CD14-positive monocyte (primary cell): ENCODE measurements around the gene TSPAN5. TPM values are rescaled to one million over a fixed set of nuclear protein-coding genes. Genes with fewer than 3 reads are reported as not detected.

Source experiments
- DNase-seq, 3 donors: peaks; one replicate each; pipeline ENCODE4 v3.0.0-alpha.2; 2011 to 2022
- H2AFZ ChIP-seq: 2 replicates; pipeline ENCODE4 v1.6.0; 2012; ENCODE audit warnings: mild to moderate bottlenecking, low read depth, low read length, inconsistent platforms; ENCODE audit not compliant: insufficient read depth, poor library complexity, severe bottlenecking
- H3K27ac ChIP-seq, 2 donors: 1 replicate in 1 of 2; 2 replicates in 1 of 2; pipeline ENCODE4 v1.5.1; 2012 to 2013; ENCODE audit warnings: low read length in 2 of 2, control low read depth in 1 of 2, inconsistent platforms in 1 of 2, low read depth in 1 of 2, mild to moderate bottlenecking in 1 of 2
- H3K27me3 ChIP-seq, 2 donors: one replicate each; pipeline versions ENCODE4 v1.6.0 to v1.6.1; 2011 to 2013; ENCODE audit warnings: low read length in 2 of 2; ENCODE audit not compliant: control insufficient read depth in 2 of 2, insufficient read depth in 2 of 2
- H3K36me3 ChIP-seq, 2 donors: replicated peaks in 1 of 2; 1 replicate in 1 of 2; 2 replicates in 1 of 2; pipeline versions ENCODE4 v1.5.1 to v1.6.1; 2012 to 2013; ENCODE audit warnings: low read length in 2 of 2, control low read depth in 1 of 2, inconsistent platforms in 1 of 2, mild to moderate bottlenecking in 1 of 2; ENCODE audit not compliant: insufficient read depth in 2 of 2, control insufficient read depth in 1 of 2
- H3K4me1 ChIP-seq, 2 donors: 1 replicate in 1 of 2; 2 replicates in 1 of 2; pipeline versions ENCODE4 v1.5.1 to v1.6.1; 2012 to 2013; ENCODE audit warnings: low read length in 2 of 2, control low read depth in 1 of 2, inconsistent platforms in 1 of 2, mild to moderate bottlenecking in 1 of 2, moderate library complexity in 1 of 2; ENCODE audit not compliant: insufficient read depth in 2 of 2, control insufficient read depth in 1 of 2
- H3K4me2 ChIP-seq: replicated peaks from 2 replicates; pipeline ENCODE3; 2012; ENCODE audit warnings: low read length, moderate library complexity, mild to moderate bottlenecking; ENCODE audit not compliant: poor library complexity, severe bottlenecking; ENCODE audit errors: extremely low read depth
- H3K4me3 ChIP-seq, 3 experiments: fragments of 200-600 bp in 1 of 3; sonication (generic) in 1 of 3; replicated peaks in 1 of 3; 1 replicate in 2 of 3; 2 replicates in 1 of 3; pipeline ENCODE4 v1.5.1; 2011 to 2013; ENCODE audit warnings: low read length in 3 of 3, mild to moderate bottlenecking in 3 of 3, control low read depth in 2 of 3, low read depth in 2 of 3, inconsistent platforms in 1 of 3, moderate library complexity in 1 of 3
- H3K79me2 ChIP-seq: 2 replicates; pipeline ENCODE4 v1.6.0; 2012; ENCODE audit warnings: mild to moderate bottlenecking, control low read depth, inconsistent platforms, low read length, moderate library complexity; ENCODE audit not compliant: insufficient read depth
- H3K9ac ChIP-seq: 2 replicates; pipeline ENCODE4 v1.6.0; 2017; ENCODE audit warnings: low read length, mild to moderate bottlenecking; ENCODE audit not compliant: insufficient read depth, poor library complexity, severe bottlenecking
- H3K9me3 ChIP-seq, 2 donors: replicated peaks in 1 of 2; 1 replicate in 1 of 2; 2 replicates in 1 of 2; pipeline versions ENCODE4 v1.5.1 to v1.6.1; 2012 to 2013; ENCODE audit warnings: low read length in 2 of 2, control low read depth in 1 of 2; ENCODE audit not compliant: control insufficient read depth in 1 of 2, insufficient read depth in 1 of 2
- H4K20me1 ChIP-seq: 2 replicates; pipeline ENCODE4 v1.6.0; 2012; ENCODE audit warnings: mild to moderate bottlenecking, low read length, control low read depth, moderate library complexity; ENCODE audit not compliant: insufficient read depth
- H3K27ac Mint-ChIP-seq, 7 donors: one replicate each; pipeline ENCODE4 v1.8.0; 2020; ENCODE audit warnings: mild to moderate bottlenecking in 7 of 7, mixed read lengths in 7 of 7, moderate library complexity in 6 of 7, inconsistent platforms in 2 of 7
- H3K27me3 Mint-ChIP-seq, 3 donors: one replicate each; pipeline ENCODE4 v1.8.0; 2021 to 2022; ENCODE audit warnings: low read depth in 3 of 3, mild to moderate bottlenecking in 3 of 3, mixed read lengths in 3 of 3, moderate library complexity in 3 of 3, inconsistent platforms in 1 of 3
- H3K36me3 Mint-ChIP-seq, 2 donors: one replicate each; pipeline ENCODE4 v1.8.0; 2020; ENCODE audit warnings: mixed read lengths in 2 of 2, inconsistent platforms in 1 of 2, mild to moderate bottlenecking in 1 of 2
- H3K4me1 Mint-ChIP-seq: one replicate; pipeline ENCODE4 v1.8.0; 2020; ENCODE audit warnings: mild to moderate bottlenecking, mixed read lengths
- H3K4me3 Mint-ChIP-seq, 2 donors: one replicate each; pipeline ENCODE4 v1.8.0; 2020; ENCODE audit warnings: mild to moderate bottlenecking in 2 of 2, mixed read lengths in 2 of 2, moderate library complexity in 1 of 2
- H3K9me3 Mint-ChIP-seq, 7 donors: one replicate each; pipeline ENCODE4 v1.8.0; 2020 to 2022; ENCODE audit warnings: mixed read lengths in 7 of 7, mild to moderate bottlenecking in 6 of 7, moderate library complexity in 6 of 7, inconsistent platforms in 2 of 7
- CTCF ChIP-seq: fragments of 200-600 bp; IDR thresholded peaks from one replicate; pipeline ENCODE4 v1.8.0; 2022; ENCODE audit warnings: antibody characterized with exemption, mild to moderate bottlenecking
- WGBS: methylation state at CpG from one replicate; pipeline ENCODE4 v1.1.5; 2013; ENCODE audit warnings: missing lambda C conversion rate; ENCODE audit not compliant: insufficient coverage; 5-methylcytosine and 5-hydroxymethylcytosine counted together
- intact Hi-C, 2 donors: fragments of 100-400 bp; cut with micrococcal nuclease; formaldehyde crosslinking; loops; one replicate each; pipeline versions ENCODE4 v1.15.0 to v1.15.1; 2023
- polyA plus RNA-seq, 3 donors: library from polyadenylated mRNA; depleted of rRNA in 1 of 3; unstranded in 2 of 3; stranded (reverse) in 1 of 3; fragments of 300-500 nt in 2 of 3; fragments of >200 nt in 1 of 3; fragmentation: Illumina TruSeq in 2 of 3; gene quantifications; 1 replicate in 2 of 3; 2 replicates in 1 of 3; pipeline ENCODE4 v1.2.3, GENCODE V29; 2012 to 2021

TSPAN5 gene
- polyA plus RNA-seq, 3 donors, result 0.09 to 1.1 (median 0.13) TPM

GRCh38 chr4:98608356-98608755, 50.1 kb downstream of the TSPAN5 start:
- Histone ChIP-seq H3K27me3 (no peaks in the 10 kb centered on the region), H3K79me2 (no peaks in the 10 kb centered on the region), H3K9me3 (no peaks in the 10 kb centered on the region), H3K9ac (no peak overlapping the region), H3K4me2 (no peak overlapping the region), H3K27ac (no peak overlapping the region), H3K4me1 (no peaks in the 10 kb centered on the region), H2AFZ (no peak overlapping the region), H3K4me3 (no peak overlapping the region), H4K20me1 (no peaks in the 10 kb centered on the region), H3K36me3 (no peaks in the 10 kb centered on the region)
- DNase-seq, result no peak
- Mint-ChIP-seq H3K27me3 (peaks cover 0 to 3% (median 2%) of the 10 kb centered on the region in 3 donors), H3K36me3 (no peaks in the 10 kb centered on the region), H3K27ac (no peak overlapping the region), H3K4me1 (peaks cover 7% of the 10 kb centered on the region), H3K4me3 (no peak overlapping the region), H3K9me3 (peaks cover 0 to 5% (median 0%) of the 10 kb centered on the region in 7 donors)
- no CpG with 5 or more reads among the region's 5 CpGs for WGBS
- intact Hi-C loops, result no loop called here
- TF ChIP-seq CTCF, result no peak

- no peak overlapping the region for H3K27ac Mint-ChIP-seq
- Histone ChIP-seq H3K27ac (no peak overlapping the region), H3K27me3 (no peaks in the 10 kb centered on the region), H3K4me1 (no peaks in the 10 kb centered on the region), H2AFZ (no peak overlapping the region), H4K20me1 (no peaks in the 10 kb centered on the region), H3K36me3 (no peaks in the 10 kb centered on the region), H3K4me3 (no peak overlapping the region), H3K4me2 (no peak overlapping the region), H3K9me3 (no peaks in the 10 kb centered on the region), H3K79me2 (no peaks in the 10 kb centered on the region), H3K9ac (no peak overlapping the region)
- no peak for TF ChIP-seq CTCF
- intact Hi-C loops, result no loop called here
- WGBS, result 100% methylated on average over 1 of the region's 6 CpGs
- H3K4me3 Mint-ChIP-seq, result no peak overlapping the region
- no peaks in the 10 kb centered on the region for H3K27me3 Mint-ChIP-seq
- no peak for DNase-seq
- H3K36me3 Mint-ChIP-seq, result no peaks in the 10 kb centered on the region
- H3K9me3 Mint-ChIP-seq, result peaks cover 0 to 10% (median 0%) of the 10 kb centered on the region in 7 donors
- no peaks in the 10 kb centered on the region for H3K4me1 Mint-ChIP-seq
These were observed 51.5 kb downstream of the TSPAN5 start for GRCh38 chr4:98606894-98607293.
